HG02759 (cell line): ENCODE data around the gene SCARB1.
A peak's percentile ranks its signal among the peaks of the same experiment; 100 is the strongest.

Source experiments
- ATAC-seq: cut with Tn5 transposase; IDR thresholded peaks from one replicate; pipeline ENCODE4 v1.9.1; 2021; ENCODE audit warnings: mild to moderate bottlenecking, moderate library complexity; ENCODE audit not compliant: unreplicated experiment

The SCARB1 gene

GRCh38 chr12:124844411-124845397 is 19.0 kb downstream of the SCARB1 start:
- ATAC-seq: no peak

DNA sequence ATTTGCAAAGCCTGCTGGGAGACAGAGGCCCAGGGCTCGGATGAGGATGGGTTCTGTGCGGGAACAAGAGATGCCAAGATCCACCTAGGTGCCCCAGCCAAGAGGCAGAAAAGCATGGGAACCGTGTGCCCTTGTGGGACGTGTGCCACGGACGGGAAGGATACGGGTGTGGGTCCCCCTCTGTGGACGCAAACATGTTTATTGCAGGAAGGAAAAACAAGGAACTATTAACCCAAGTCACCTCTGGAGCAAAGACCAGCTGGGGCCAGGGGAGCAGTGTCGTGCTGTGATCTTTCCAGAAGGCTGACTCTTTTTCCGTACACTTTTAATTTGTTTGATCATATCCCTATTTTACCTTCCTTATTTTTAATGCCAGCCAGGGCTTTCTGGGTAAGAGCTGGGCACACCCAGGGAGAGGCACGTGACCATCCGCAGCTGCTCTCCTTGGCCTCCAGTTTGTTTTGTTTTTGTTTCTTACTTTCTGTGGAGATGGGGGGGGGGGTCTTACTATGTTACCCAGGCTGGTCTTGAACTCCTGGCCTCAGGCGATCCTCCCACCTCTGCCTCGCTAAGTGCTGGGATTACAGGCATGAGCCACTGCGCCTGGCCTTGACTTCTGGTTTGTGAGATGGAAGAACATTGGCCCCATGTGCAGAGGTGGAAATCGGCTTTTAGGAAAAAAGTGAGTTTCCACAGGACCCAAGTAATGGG is 20.7 kb downstream of the SCARB1 start:
- no peak for ATAC-seq

GRCh38 chr12:124842073-124842749 is 21.5 kb downstream of the SCARB1 start:
- no peak for ATAC-seq

DNA sequence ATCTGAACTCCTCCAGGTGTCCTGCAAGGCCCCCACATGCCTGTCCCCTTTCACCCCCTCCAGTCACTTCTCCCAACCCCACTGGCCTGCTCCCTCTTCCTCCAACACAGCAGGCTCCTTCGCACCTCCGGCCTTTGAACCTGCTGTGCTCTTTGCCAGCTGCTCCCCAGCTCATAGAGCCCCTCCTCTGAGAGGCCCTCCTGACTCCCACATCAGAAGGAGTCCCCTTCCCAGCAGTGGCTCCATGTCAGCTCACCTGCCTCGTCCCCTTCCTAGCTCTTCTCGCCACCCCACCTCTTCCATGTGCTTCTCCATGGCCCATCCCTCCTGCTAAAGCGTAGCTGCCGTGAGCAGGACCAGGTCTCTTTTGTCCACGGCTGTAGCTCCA is 22.1 kb downstream of the SCARB1 start:
- no peak for ATAC-seq

GRCh38 chr12:124837958-124838803 is 25.5 kb downstream of the SCARB1 start:
- ATAC-seq: no peak

GRCh38 chr12:124837249-124837897 is 26.3 kb downstream of the SCARB1 start:
- no peak for ATAC-seq

DNA sequence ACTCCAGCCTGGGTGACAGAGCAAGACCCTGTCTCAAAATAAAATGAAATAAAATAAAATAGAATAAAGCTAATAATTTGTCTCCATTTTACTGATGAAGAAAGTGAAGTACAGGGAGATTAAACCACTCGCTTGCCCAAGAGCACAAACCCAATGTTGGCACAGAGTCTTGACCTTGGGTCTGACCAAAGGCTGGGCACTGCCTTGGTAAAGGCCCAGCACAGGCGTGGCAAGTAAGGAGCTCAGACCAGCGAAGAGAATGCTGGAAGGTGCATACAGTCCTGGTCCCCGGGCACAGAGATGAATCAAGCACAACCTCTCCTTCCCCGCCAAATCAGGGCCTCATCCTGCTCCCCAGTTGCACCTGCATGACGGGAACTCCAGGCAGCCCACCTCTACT is 26.9 kb downstream of the SCARB1 start:
- no peak for ATAC-seq

DNA sequence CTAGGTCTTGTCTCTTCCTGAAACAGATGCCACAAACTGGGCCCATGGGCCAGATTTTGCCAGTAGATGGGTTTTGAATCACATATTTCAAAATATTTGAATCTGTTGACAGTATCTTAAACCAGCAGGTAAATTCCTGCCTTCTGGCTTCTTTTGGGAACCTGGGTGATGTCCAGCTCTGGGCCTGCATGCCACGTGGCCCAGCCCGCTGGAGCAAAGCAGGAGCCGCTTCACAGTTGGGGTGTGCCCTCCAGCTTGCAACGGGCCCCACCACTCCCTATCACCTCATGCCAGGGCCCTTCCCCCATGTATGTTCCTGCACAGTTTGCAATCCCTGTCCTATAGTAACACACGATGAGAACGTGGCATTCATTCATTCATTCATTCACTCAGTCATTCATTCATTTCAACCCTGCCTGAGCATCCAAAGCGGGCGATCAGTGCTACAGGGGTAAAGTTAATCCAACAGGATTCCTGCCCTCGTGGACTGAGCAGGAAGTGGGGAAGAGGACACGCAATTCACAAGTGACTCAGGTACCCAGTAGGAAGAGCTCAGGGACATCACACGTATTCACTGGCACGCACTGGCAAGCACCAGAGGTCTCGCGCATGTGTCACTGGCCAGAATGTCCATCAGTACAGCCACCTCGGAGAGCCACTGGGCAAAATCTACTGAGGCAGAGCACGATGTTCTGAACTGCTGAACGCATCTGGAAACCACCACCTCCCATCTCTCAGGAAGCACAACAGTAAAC is 27.8 kb downstream of the SCARB1 start:
- ATAC-seq: no peak

DNA sequence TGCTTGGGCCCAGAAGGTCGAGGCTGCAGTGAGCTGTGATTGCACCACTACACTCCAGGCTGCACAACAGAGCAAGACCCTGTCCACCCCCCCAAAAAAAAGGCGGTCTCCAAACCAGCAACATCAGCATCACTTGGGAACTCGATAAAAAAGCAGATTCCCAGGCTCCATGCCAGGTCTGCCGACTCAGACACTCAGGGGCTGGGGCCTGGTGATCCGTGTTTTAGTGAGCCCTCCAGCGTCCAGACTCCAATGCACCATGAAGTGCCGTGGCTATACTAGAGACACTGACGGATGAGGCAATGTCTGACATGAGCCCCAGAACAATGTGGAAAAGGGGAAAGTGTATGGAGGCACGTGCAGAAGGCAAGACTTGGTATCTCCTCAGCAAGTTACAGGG is 28.8 kb downstream of the SCARB1 start:
- no peak for ATAC-seq

DNA sequence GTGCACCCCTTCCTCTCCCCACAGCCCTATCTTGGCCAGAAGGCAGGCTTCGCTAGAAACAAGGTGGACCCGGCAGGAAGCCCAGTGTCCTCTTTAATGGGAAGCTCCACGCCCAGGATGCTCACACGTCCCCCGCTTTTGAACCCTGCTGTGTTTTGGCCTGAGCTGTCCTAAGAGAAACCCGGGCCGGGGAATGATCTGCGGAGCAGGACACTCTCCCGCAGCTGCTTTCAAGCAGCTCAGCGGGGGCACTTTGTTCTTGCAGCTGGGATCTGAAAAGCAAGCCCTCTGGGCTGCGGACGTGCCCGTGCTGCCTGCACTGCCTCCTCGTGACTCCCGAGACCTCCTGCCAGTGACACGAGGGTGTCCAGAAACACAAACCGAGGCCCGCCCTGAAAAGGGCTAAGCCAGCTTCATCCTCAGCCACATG is 30.0 kb downstream of the SCARB1 start:
- ATAC-seq: no peak

DNA sequence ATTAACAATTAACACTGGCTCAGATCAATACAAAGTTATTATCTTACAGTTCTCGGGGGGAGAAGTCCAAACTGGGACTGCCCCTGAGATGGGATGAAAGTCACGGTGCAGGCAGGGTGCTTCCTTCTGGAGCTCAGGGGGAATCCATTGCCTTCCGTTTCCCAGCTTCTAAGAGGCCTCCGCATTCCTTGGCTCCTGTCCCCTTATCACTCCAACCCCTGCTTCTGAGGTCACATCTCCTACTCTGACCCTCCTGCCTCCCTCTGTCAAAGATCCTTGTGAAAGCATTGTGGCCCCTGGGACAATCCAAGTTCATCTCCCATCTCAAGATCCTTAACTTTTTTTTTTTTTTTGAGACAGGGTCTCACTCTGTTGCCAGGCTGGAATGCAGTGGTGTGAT is 30.8 kb downstream of the SCARB1 start:
- no peak for ATAC-seq

GRCh38 chr12:124831590-124831989 is 32.1 kb downstream of the SCARB1 start:
- no peak for ATAC-seq

DNA sequence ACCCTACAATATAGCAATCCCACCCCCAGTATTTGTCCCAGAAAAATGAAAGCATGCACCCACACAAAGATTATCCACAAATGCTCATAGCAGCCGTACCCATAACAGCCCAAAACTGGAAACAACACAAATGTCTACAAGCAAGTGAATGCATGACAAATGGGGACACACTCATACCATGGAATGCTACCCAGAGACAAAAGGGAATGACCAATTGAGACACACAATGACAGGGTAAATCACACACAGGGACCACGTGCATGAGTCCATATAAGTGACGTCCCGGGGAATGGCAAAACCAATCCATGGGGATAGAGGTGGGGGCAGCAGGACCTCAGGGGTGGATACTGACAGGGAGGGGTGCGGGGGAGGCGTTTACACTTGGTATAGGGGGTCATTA is 33.4 kb downstream of the SCARB1 start:
- ATAC-seq: no peak

GRCh38 chr12:124829708-124830304 is 33.9 kb downstream of the SCARB1 start:
- no peak for ATAC-seq

DNA sequence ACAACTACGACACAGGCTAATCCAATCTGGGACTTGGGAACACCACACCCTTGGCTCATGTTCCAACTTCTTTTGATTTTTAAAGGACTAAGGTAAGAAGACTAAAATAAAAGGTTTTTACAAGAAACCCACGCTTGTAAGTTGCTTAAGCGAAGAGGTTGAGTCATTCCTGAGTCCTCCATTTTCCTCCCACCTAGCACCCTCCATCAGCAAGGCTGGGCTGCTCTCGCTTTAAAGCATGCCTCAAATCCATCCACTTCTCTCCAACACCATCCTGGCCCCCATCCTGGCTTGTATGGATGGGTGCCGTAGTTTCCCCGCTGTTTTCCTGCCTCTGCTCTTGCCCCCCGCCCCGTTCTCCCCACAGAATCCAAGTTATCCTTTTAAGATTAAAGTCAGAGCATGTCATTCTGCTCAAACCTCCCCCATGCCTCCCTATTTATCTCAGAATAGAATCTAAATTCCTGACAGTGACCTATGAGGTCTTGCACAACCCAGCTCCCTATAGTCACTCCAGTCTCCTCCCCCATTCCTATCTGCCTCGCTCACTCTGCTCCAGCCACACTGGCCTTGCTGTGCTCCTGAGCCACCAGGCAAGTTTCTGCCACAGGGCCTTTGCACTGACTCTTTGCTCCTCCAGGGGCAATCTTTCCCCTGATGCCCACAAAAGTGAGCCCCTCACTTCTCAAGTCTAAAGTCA is 34.5 kb downstream of the SCARB1 start:
- ATAC-seq: no peak

- no peak for ATAC-seq
Measured at GRCh38 chr12:124828264-124829007, 35.2 kb downstream of the SCARB1 start.

GRCh38 chr12:124827588-124828184 is 36.0 kb downstream of the SCARB1 start:
- ATAC-seq: peak; percentile 56
